ENCODE measurements around the gene RNF144A. TPM values are rescaled to one million over a fixed set of nuclear protein-coding genes. Genes with fewer than 3 reads are reported as not detected.

Gene RNF144A
- total and polyA plus RNA-seq, 9 donors: 10.4 to 47.7 (median 23.9) TPM

DNA sequence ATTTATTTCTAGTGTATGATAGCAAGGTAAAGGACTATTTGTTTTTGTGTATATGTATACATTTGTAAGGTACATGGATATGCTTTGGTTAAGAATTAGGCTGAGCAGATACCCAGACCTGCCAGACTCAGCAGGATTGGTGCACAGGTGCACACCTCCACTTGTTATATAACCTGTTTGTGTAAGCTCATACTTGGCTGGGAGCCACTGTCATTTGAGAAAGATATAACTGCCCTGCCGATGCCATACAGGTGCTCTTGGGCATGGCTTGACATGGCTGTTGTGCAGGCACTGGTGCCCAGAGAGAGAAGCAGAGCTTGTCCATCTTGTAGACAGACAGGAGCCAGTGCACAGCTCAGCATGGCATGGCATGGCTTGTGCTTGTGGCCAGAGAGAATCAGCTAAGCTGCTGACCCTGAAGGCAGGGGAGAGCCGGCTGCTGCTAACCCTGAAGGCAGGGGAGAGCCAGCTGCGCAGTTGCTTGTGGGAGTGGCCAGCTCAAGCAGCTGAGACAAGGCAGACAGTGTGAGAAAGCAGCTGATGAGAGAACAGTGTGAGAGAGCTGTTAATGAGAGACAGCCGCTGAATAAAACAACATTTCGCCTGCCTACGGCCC is 136.5 kb downstream of the RNF144A start:
- Histone ChIP-seq H3K4me3 (no peak overlapping the region), H3K9me3 (no peaks in the 10 kb centered on the region), H3K4me1 (ENCODE audit: insufficient read depth) (no peaks in the 10 kb centered on the region), H3K27ac (no peak overlapping the region), H3K36me3 (no peaks in the 10 kb centered on the region), H3K27me3 (no peaks in the 10 kb centered on the region)
- intact Hi-C loops (cut with DNase I): no loop called here
- WGBS, 3 donors: 14 to 28% (median 20%) methylated on average over 6 of the region's 6 CpGs
- DNase-seq: peak in 1 of 5 donors; percentile 57
- TF ChIP-seq, protein P1, sequence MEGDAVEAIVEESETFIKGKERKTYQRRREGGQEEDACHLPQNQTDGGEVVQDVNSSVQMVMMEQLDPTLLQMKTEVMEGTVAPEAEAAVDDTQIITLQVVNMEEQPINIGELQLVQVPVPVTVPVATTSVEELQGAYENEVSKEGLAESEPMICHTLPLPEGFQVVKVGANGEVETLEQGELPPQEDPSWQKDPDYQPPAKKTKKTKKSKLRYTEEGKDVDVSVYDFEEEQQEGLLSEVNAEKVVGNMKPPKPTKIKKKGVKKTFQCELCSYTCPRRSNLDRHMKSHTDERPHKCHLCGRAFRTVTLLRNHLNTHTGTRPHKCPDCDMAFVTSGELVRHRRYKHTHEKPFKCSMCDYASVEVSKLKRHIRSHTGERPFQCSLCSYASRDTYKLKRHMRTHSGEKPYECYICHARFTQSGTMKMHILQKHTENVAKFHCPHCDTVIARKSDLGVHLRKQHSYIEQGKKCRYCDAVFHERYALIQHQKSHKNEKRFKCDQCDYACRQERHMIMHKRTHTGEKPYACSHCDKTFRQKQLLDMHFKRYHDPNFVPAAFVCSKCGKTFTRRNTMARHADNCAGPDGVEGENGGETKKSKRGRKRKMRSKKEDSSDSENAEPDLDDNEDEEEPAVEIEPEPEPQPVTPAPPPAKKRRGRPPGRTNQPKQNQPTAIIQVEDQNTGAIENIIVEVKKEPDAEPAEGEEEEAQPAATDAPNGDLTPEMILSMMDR (IDR thresholded peaks at IDR 0.05): no peak
- TF ChIP-seq EP300 (IDR thresholded peaks at IDR 0.05) (no peak), POLR2A (IDR thresholded peaks at IDR 0.05) (no peak)

DNA sequence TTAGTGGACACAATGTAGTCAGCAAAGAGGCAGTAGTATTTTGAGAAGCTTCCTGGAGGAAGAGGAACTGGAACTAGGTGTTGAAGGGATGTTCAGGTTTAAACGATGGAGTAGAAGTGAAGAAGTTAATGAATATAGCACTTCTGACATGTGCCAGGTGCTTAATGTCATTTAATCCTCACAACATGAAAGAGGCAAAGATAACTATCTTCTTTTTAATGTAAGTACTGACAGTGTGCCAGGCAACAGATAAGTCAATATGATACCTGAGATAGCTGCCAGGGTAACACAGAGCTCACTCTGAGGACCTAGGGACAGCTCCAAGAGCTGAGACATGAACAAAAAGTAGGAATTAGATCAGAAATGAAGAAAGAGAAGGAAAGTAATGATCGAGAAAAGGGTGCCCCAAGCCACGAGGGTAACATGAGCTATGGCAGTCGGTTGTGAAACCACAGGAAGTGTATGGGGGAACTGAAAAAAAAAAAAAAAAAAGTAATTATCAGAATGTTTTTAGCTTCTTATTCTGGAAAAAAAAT is 140.7 kb downstream of the RNF144A start:
- no peak for DNase-seq
- intact Hi-C loops (cut with DNase I): no loop called here
- no peaks in the 10 kb centered on the region for H3K9me3 ChIP-seq
- no peak overlapping the region for H3K27ac ChIP-seq
- no peaks in the 10 kb centered on the region for H3K27me3 ChIP-seq
- peaks cover 6% of the 10 kb centered on the region for H3K4me1 ChIP-seq (ENCODE audit: insufficient read depth)
- WGBS, 3 donors: 74 to 78% (median 77%) methylated on average over 4 of the region's 4 CpGs
- no peak overlapping the region for H3K4me3 ChIP-seq
- no peaks in the 10 kb centered on the region for H3K36me3 ChIP-seq
- no peak for TF ChIP-seq EP300 (IDR thresholded peaks at IDR 0.05)
- no peak for TF ChIP-seq POLR2A (IDR thresholded peaks at IDR 0.05)
- TF ChIP-seq, protein P1 (IDR thresholded peaks at IDR 0.05): no peak

DNA sequence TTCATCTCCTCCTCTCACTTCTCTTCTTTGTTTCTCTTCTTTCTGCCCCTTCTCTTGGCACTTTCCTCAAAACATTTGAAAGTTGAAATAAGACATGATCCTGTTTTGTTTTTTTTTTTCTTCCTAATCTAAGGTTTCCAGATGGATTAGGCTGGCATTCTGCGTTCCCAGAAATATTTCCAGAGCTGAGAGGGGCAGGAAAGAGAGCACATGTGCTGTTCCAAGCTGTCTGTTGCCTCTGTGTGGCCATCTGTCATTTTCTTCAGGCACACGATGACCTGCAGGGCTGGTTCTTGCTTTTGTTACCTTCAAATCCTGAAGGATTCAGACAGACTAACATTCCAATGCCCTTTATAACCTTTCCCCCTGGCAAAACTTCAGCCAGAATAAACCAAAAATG is 142.9 kb downstream of the RNF144A start:
- intact Hi-C loops (cut with DNase I): no loop called here
- Histone ChIP-seq H3K9me3 (no peaks in the 10 kb centered on the region), H3K36me3 (no peaks in the 10 kb centered on the region), H3K4me1 (ENCODE audit: insufficient read depth) (peaks cover 6% of the 10 kb centered on the region), H3K27ac (peak overlapping the region in 1 of 2 donors; percentile 15), H3K4me3 (no peak overlapping the region), H3K27me3 (no peaks in the 10 kb centered on the region)
- TF ChIP-seq POLR2A (IDR thresholded peaks at IDR 0.05): no peak
- no peak for TF ChIP-seq EP300 (IDR thresholded peaks at IDR 0.05)
- TF ChIP-seq, protein P1 (IDR thresholded peaks at IDR 0.05): no peak
- no peak for DNase-seq
- WGBS, 3 donors: 14 to 21% (median 20%) methylated on average over 2 of the region's 2 CpGs

DNA sequence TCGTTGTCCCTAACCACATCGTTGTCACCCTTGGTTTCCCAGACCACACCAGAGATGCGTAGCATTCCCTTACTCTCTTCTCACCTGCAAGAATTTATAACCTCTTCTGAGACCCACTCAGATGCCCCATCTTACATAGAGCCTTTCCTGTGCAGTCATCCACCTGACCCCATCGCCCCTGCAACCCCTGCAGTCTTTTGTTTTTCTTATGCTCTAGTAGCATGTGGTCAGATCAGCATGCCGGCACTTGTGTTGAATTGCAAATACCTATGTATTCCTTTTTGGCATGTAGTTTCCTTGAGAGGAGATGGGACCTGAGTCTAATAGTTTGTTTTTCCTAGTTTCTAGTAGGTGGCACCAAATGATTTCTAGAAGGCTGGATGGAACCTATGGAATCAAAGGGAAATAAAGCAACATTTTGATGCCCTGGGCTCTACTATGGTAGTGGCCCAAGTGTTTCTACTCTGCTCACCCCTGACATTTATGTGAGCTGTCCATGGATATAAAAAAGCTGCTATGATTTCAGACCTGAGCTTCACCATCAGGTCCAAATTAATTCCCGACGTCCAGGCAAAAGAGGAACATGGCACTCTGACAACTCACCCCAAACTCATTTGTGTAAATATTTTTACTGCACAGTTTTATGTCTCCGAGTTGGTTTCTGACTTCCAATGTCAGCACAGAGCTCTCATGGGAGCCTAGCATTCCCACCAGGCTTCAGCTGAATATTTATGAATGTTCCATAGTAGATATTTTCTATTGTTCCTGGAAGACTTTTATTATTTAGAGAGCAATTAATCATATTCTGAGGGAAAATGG is 143.6 kb downstream of the RNF144A start:
- no peak for DNase-seq
- Histone ChIP-seq H3K4me1 (ENCODE audit: insufficient read depth) (peaks cover 6% of the 10 kb centered on the region), H3K27ac (no peak overlapping the region), H3K9me3 (no peaks in the 10 kb centered on the region), H3K36me3 (no peaks in the 10 kb centered on the region), H3K4me3 (no peak overlapping the region), H3K27me3 (no peaks in the 10 kb centered on the region)
- TF ChIP-seq, protein P1 (IDR thresholded peaks at IDR 0.05): no peak
- TF ChIP-seq EP300 (IDR thresholded peaks at IDR 0.05) (no peak), POLR2A (IDR thresholded peaks at IDR 0.05) (no peak)
- 50 to 66% (median 60%) methylated on average over 8 of the region's 8 CpGs for WGBS, 3 donors
- intact Hi-C loops (cut with DNase I): no loop called here

Measured in ovary (tissue), 9 donors.